Epithelial cell of esophagus (primary cell): ENCODE results near the gene VCAM1.

Source experiments
- DNase-seq: peaks from one replicate; pipeline ENCODE4 v3.0.0; 2010; ENCODE audit warnings: low read depth
- H3K4me3 ChIP-seq: 2 replicates; pipeline ENCODE4 v1.5.1; 2011; ENCODE audit warnings: mild to moderate bottlenecking, low read length, control low read depth
- TF ChIP-seq, protein P1 (sequence below): IDR thresholded peaks from 2 replicates; pipeline ENCODE4 v1.5.1; 2011; ENCODE audit warnings: low read depth, mild to moderate bottlenecking, low read length, control low read depth, inconsistent platforms; ENCODE audit not compliant: insufficient read depth; ENCODE audit errors: missing control alignments

The VCAM1 gene

DNA sequence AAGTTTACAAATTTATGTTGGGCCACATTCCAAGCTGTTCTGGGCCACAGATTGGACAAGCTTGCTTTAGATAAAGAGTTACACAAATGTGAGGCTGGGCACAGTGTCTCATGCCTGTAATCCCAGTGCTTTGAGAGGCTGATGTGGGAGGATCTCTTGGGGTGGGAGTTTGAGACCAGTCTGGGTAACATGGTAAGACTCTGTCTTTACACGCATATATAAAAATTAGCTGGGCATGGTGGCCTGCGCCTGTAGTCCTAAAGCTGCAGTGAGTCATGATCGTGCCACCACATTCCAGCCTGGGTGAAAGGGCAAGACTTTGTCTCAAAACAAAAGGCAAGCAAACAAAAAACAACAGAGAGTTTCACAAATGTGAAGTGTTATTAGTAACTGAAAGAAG lies 5.9 kb upstream of the VCAM1 start:
- DNase-seq = peak; percentile 20
- H3K4me3 ChIP-seq = no peak overlapping the region
- TF ChIP-seq, protein P1, sequence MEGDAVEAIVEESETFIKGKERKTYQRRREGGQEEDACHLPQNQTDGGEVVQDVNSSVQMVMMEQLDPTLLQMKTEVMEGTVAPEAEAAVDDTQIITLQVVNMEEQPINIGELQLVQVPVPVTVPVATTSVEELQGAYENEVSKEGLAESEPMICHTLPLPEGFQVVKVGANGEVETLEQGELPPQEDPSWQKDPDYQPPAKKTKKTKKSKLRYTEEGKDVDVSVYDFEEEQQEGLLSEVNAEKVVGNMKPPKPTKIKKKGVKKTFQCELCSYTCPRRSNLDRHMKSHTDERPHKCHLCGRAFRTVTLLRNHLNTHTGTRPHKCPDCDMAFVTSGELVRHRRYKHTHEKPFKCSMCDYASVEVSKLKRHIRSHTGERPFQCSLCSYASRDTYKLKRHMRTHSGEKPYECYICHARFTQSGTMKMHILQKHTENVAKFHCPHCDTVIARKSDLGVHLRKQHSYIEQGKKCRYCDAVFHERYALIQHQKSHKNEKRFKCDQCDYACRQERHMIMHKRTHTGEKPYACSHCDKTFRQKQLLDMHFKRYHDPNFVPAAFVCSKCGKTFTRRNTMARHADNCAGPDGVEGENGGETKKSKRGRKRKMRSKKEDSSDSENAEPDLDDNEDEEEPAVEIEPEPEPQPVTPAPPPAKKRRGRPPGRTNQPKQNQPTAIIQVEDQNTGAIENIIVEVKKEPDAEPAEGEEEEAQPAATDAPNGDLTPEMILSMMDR = no peak

DNA sequence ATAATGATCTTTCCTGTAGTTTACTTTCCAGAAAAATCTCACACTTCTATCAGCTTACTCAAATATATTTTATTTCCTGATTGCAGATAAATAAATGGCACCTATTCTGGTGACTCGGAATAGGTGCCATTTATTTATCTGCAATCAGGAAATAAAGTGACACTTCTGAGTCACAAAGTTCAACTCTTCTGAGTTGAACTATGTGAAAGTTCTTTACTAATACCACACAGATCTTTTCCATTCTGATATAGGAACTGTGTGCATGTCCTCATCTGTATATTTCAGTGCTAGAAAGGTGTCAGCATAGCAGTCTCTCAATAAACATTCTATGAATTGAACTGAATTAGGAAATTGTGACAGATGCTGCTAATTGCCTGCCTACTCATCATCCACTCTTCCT lies 4.9 kb upstream of the VCAM1 start:
- TF ChIP-seq, protein P1 = no peak
- no peak overlapping the region for H3K4me3 ChIP-seq
- no peak for DNase-seq

- TF ChIP-seq, protein P1 = no peak
- DNase-seq = no peak
- H3K4me3 ChIP-seq = no peak overlapping the region
Measured at GRCh38 chr1:100717218-100717617, 2.3 kb upstream of the VCAM1 start.

DNA sequence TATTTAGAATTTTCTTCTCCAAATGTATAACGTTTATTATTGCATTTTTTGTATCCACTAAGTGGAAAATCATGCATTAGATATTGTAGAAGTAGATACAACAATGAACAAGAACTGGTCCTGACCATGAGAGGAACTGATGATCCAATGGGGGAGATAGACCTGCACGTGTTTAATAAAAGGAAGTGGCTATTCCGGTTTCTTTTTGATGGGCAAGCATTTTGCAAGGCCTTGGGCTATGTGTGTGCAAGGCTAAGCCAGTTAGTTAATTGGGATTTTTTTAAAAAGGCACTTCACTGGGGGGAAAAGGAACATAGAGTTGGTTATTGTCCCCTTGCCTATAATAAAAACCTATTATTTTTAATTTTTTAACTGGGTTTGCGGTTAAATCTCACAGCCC lies 961 bp upstream of the VCAM1 start:
- DNase-seq = no peak
- TF ChIP-seq, protein P1 = no peak
- no peak overlapping the region for H3K4me3 ChIP-seq

GRCh38 chr1:100720101-100720500 lies 559 bp downstream of the VCAM1 start:
- no peak overlapping the region for H3K4me3 ChIP-seq
- DNase-seq = no peak
- TF ChIP-seq, protein P1 = no peak

DNA sequence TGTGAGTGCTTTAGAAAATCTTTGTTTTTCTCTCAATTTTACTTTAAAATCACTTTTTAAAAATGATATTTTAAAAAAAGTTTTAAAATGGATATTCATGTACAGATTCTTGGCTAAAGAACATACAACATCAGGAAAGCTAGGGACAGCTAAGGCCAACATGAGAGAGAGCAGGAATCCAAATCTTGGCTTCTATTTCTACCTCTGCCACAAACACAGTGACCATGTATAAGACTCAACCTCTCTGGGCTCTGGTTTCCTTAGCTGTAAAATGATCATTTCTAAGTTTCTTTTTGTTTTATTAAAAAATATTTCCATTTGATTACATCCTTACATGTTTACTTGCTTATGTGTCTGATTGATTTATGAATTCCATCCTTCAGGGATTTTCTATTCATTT lies 1.2 kb downstream of the VCAM1 start:
- H3K4me3 ChIP-seq = no peak overlapping the region
- TF ChIP-seq, protein P1 = no peak
- no peak for DNase-seq

GRCh38 chr1:100721526-100722207 lies 2.1 kb downstream of the VCAM1 start:
- TF ChIP-seq, protein P1 = no peak
- DNase-seq = peak; percentile 31
- no peak overlapping the region for H3K4me3 ChIP-seq
